Right lobe of liver (tissue), 6 donors: ENCODE results near the gene POLR1A. TPM values are rescaled to one million over a fixed set of nuclear protein-coding genes. Genes with fewer than 3 reads are reported as not detected.

ENCODE experiments used
- ATAC-seq, 4 donors: fragments of 200-7000 bp; cut with Tn5 transposase; one replicate each; pipeline ENCODE4 v1.9.1; 2020; ENCODE audit warnings: mild to moderate bottlenecking in 4 of 4, moderate library complexity in 4 of 4
- DNase-seq, 3 donors: peaks; one replicate each; pipeline ENCODE4 v3.0.0-alpha.2; 2020
- H3K27ac ChIP-seq, 3 donors: fragments of 200-600 bp; one replicate each; pipeline ENCODE4 v1.8.0; 2022
- H3K27me3 ChIP-seq, 2 donors: fragments of 200-600 bp; one replicate each; pipeline ENCODE4 v1.8.0; 2022
- H3K36me3 ChIP-seq, 4 donors: fragments of 200-600 bp; sonication (generic) in 1 of 4; one replicate each; pipeline versions ENCODE4 v1.5.1 to v1.8.0; 2017 to 2022; ENCODE audit warnings: control low read depth in 1 of 4
- H3K4me1 ChIP-seq, 4 donors: fragments of 200-600 bp; sonication (generic) in 1 of 4; one replicate each; pipeline versions ENCODE4 v1.5.1 to v1.8.0; 2017 to 2022; ENCODE audit warnings: control low read depth in 1 of 4
- H3K4me3 ChIP-seq, 3 donors: fragments of 200-600 bp; one replicate each; pipeline ENCODE4 v1.8.0; 2022
- H3K9me3 ChIP-seq, 4 donors: fragments of 200-600 bp; sonication (generic) in 1 of 4; one replicate each; pipeline versions ENCODE4 v1.5.1 to v1.8.0; 2017 to 2022; ENCODE audit warnings: control low read depth in 1 of 4
- POLR2A ChIP-seq: fragments of 450-650 bp; IDR thresholded peaks from one replicate; pipeline ENCODE4 v1.6.1; 2017; ENCODE audit warnings: antibody characterized with exemption, mild to moderate bottlenecking
- WGBS: methylation state at CpG from one replicate; pipeline ENCODE4 v1.1.6; 2018; ENCODE audit warnings: low coverage, low lambda C conversion rate; ENCODE audit not compliant: insufficient coverage; ENCODE audit errors: missing lambda C conversion rate; 5-methylcytosine and 5-hydroxymethylcytosine counted together
- intact Hi-C, 2 donors: fragments of 100-400 bp; cut with DNase I; formaldehyde crosslinking; loops; one replicate each; pipeline versions ENCODE4 v1.11.2 to v1.14.1; 2022
- long read RNA-seq: library from polyadenylated mRNA; unstranded; transcript quantifications from one replicate; pipeline ENCODE4 v2.0.0, GENCODE V29; 2019
- total RNA-seq, 6 experiments: library from RNA; depleted of rRNA in 2 of 6; stranded (reverse); fragments of >200 nt in 2 of 6; fragmentation: NEBNext Ultra II Directional in 3 of 6; extraction: Animal tissue kit (Norgen Biotek cat#: 25700) in 3 of 6; gene quantifications; one replicate each; pipeline versions ENCODE4 v1.1.0 to v1.2.4, GENCODE V29; 2016 to 2023
- TF ChIP-seq, protein P1 (sequence below), 4 donors: fragments of 200-600 bp in 3 of 4; fragments of 450-650 bp in 1 of 4; IDR thresholded peaks; one replicate each; pipeline versions ENCODE4 v1.5.1 to v1.8.0; 2016 to 2022; ENCODE audit warnings: antibody characterized with exemption in 4 of 4, mild to moderate bottlenecking in 2 of 4
- donor health status: DM: no; HTN: yes; CAD: no.
- donor health status: DM: no; HTN: no; CAD: no.
- donor health status: DM: no; HTN: no; CAD: no.
- donor health status: DM: no; HTN: yes; CAD: no.
- donor health status: DM: no; HTN: yes; CAD: no.

Gene POLR1A
- 10 to 100 TPM; 12.5 to 19.7 (median 14.4) TPM for total RNA-seq
- long read RNA-seq, partial matches to known transcripts, result 0 of 1 reads
- long read RNA-seq, other reads (novel, unspliced or antisense), result 1 of 1 reads

GRCh38 chr2:86105252-86105968 is at the start of gene POLR1A:
POLR1A (minus strand) TSS chr2:86105886; CDS start chr2:86105776, 110 bp downstream.
- peak; percentile 91 to 98 (median 96) for ATAC-seq
- Histone ChIP-seq H3K27me3 (no peaks in the 10 kb centered on the region), H3K9me3 (no peaks in the 10 kb centered on the region), H3K4me1 (peaks cover 0 to 30% (median 11%) of the 10 kb centered on the region in 4 donors), H3K36me3 (peaks cover 0 to 12% (median 8%) of the 10 kb centered on the region in 4 donors), H3K4me3 (peak within 1 kb of the TSS; percentile 72 to 88 (median 73)), H3K27ac (peak within 1 kb of the TSS; percentile 52 to 91 (median 90))
- TF ChIP-seq, protein P1, sequence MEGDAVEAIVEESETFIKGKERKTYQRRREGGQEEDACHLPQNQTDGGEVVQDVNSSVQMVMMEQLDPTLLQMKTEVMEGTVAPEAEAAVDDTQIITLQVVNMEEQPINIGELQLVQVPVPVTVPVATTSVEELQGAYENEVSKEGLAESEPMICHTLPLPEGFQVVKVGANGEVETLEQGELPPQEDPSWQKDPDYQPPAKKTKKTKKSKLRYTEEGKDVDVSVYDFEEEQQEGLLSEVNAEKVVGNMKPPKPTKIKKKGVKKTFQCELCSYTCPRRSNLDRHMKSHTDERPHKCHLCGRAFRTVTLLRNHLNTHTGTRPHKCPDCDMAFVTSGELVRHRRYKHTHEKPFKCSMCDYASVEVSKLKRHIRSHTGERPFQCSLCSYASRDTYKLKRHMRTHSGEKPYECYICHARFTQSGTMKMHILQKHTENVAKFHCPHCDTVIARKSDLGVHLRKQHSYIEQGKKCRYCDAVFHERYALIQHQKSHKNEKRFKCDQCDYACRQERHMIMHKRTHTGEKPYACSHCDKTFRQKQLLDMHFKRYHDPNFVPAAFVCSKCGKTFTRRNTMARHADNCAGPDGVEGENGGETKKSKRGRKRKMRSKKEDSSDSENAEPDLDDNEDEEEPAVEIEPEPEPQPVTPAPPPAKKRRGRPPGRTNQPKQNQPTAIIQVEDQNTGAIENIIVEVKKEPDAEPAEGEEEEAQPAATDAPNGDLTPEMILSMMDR (IDR thresholded peaks at IDR 0.05), result no peak
- TF ChIP-seq POLR2A, result no peak
- 0% methylated on average over 31 of the region's 38 CpGs for WGBS
- intact Hi-C loops, result no loop called here
- DNase-seq, result peak; percentile 89 to 94 (median 94)

- no peaks in the 10 kb centered on the region for H3K27me3 ChIP-seq
- DNase-seq, result no peak
- no peak for ATAC-seq
- no peaks in the 10 kb centered on the region for H3K4me1 ChIP-seq
- H3K4me3 ChIP-seq, result no peak overlapping the region
- TF ChIP-seq, protein P1 (IDR thresholded peaks at IDR 0.05), result no peak
- no peak for TF ChIP-seq POLR2A
- WGBS, result 85% methylated on average over 2 of the region's 2 CpGs
- no peak overlapping the region for H3K27ac ChIP-seq
- intact Hi-C loops, result no loop called here
- peaks cover 0 to 63% (median 40%) of the 10 kb centered on the region in 4 donors for H3K36me3 ChIP-seq
- no peaks in the 10 kb centered on the region for H3K9me3 ChIP-seq
Observed at GRCh38 chr2:86150502-86150901, 44.8 kb upstream of the POLR1A start.

DNA sequence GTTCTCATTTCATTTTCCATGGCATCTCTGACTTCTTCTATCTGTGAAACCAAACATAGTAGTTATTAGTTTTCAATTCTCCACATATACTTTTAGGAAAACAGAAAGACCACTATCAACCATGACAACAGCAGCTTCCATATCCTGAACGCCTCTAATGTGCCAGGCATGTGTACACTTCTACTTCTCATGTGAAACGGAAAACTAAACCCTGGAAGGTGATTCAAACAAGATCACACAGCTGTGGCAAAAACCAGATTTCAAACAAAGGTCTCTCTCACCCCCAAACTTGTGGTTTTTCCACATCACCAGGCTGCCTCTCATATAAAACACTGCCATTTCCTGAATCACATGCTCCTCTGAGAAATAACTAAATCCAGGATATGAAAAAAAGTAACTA is 42.1 kb upstream of the POLR1A start:
- no peak for TF ChIP-seq POLR2A
- TF ChIP-seq, protein P1 (IDR thresholded peaks at IDR 0.05), result no peak
- Histone ChIP-seq H3K4me3 (no peak overlapping the region), H3K9me3 (no peaks in the 10 kb centered on the region), H3K27ac (no peak overlapping the region), H3K36me3 (peaks cover 0 to 87% (median 47%) of the 10 kb centered on the region in 4 donors), H3K4me1 (no peaks in the 10 kb centered on the region), H3K27me3 (no peaks in the 10 kb centered on the region)
- 87% methylated on average over 2 of the region's 2 CpGs for whole genome bisulfite sequencing
- DNase-seq (no peak), ATAC-seq (no peak)
- intact Hi-C loops, result no loop called here

DNA sequence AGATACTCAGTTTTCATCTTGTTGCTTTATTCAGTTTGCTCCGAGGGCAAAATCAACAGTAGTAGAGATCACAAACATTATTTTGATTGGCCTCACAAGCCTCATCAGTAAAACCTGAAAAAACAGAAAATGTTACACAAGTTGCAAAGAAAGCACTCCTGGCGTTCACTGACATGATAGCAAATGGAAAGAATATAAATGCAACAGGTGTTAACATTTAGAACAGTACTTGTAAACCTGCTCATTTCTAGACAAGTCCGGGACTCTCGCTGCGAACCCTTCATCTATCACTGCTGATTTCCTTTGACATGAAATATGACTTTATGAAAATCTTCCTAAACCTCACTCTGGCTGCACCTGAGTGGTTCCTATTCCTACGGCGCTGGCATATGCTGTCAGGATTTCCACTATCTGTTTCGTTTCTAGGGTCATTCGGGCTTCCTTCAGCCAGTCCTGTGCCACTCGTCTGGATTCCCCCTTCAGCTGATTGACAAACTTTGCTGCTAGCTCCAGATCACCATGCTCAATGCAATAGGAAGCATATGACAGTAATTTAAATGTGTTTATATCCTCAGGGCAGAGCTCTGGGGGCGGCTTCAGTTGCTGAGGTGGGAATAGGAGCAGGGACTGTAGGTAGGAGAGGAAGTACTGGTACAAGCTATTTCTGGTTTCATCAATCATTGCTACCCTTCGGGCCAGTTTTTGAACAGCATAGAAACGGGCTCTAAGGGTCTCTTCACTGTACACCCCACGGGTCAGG is 38.4 kb upstream of the POLR1A start:
- intact Hi-C loops, result no loop called here
- H3K4me1 ChIP-seq, result no peaks in the 10 kb centered on the region
- peaks cover 0 to 88% (median 36%) of the 10 kb centered on the region in 4 donors for H3K36me3 ChIP-seq
- WGBS, result 89% methylated on average over 11 of the region's 14 CpGs
- no peak for DNase-seq
- no peak overlapping the region for H3K27ac ChIP-seq
- H3K9me3 ChIP-seq, result no peaks in the 10 kb centered on the region
- H3K4me3 ChIP-seq, result no peak overlapping the region
- H3K27me3 ChIP-seq, result no peaks in the 10 kb centered on the region
- peak in 1 of 4 donors; percentile 7 for ATAC-seq
- TF ChIP-seq, protein P1 (IDR thresholded peaks at IDR 0.05), result no peak
- TF ChIP-seq POLR2A, result no peak
